Measurements from ENCODE around the gene SON. TPM values are rescaled to one million over a fixed set of nuclear protein-coding genes. Genes with fewer than 3 reads are reported as not detected.
"Not testable (repeated sequence)": the region's sequence is repeated elsewhere in the genome, so short reads cannot be mapped to it uniquely, and the experiment has no call there.

Gene SON
- polyA plus RNA-seq, 3 donors = 66.4 to 269 (median 184) TPM

DNA sequence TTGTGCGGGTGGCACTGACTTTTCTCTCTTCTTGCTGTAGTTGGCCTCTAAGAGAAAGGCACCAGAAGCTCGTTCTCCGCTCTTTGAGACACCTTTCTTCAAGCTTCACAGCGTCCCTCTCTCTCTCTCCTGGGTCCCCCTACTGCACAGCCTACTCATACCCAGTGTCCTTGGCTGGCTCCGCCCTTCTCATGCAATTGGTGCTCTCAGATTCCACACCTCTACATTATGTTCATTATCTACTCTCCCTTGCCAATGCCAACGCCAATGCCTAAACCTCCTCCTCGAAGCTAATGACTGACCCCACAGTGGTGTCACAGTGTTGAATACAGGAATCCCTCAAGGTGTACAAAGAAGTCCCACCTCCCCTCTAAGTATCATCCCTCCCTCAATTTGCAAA lies 46.5 kb upstream of the SON start:
- Histone ChIP-seq H3K79me2 (ENCODE audit: insufficient read depth, low read length) (no peaks in the 10 kb centered on the region), H3K27me3 (ENCODE audit: control insufficient read depth in 2 of 2, insufficient read depth in 2 of 2, low read length in 2 of 2) (no peaks in the 10 kb centered on the region), H3K4me2 (replicated peaks; ENCODE audit: extremely low read depth, low read length, poor library complexity, severe bottlenecking) (no peak overlapping the region), H4K20me1 (ENCODE audit: insufficient read depth, low read length) (no peaks in the 10 kb centered on the region), H3K4me3 (replicated peaks in 1 of 3; ENCODE audit: low read depth in 2 of 3, low read length in 3 of 3) (no peak overlapping the region), H3K9ac (ENCODE audit: insufficient read depth, low read length, poor library complexity, severe bottlenecking) (no peak overlapping the region), H3K27ac (ENCODE audit: low read depth in 1 of 2, low read length in 2 of 2) (no peak overlapping the region), H3K4me1 (ENCODE audit: control insufficient read depth in 1 of 2, insufficient read depth in 2 of 2, low read length in 2 of 2) (peaks cover 17 to 23% of the 10 kb centered on the region in 2 donors), H2AFZ (ENCODE audit: insufficient read depth, low read depth, low read length, poor library complexity, severe bottlenecking) (no peak overlapping the region), H3K9me3 (replicated peaks in 1 of 2; ENCODE audit: control insufficient read depth in 1 of 2, insufficient read depth in 1 of 2, low read length in 2 of 2) (no peaks in the 10 kb centered on the region), H3K36me3 (replicated peaks in 1 of 2; ENCODE audit: control insufficient read depth in 1 of 2, insufficient read depth in 2 of 2, low read length in 2 of 2) (no peaks in the 10 kb centered on the region)
- DNase-seq = no peak
- Mint-ChIP-seq H3K9me3 (peaks cover 0 to 3% (median 0%) of the 10 kb centered on the region in 7 donors), H3K27ac (no peak overlapping the region), H3K4me1 (peaks cover 17% of the 10 kb centered on the region), H3K27me3 (ENCODE audit: low read depth in 3 of 3) (peaks cover 1 to 11% (median 3%) of the 10 kb centered on the region in 3 donors), H3K4me3 (no peak overlapping the region), H3K36me3 (peaks cover 0 to 3% of the 10 kb centered on the region in 2 donors)
- WGBS (ENCODE audit: insufficient coverage) = 84% methylated on average over 7 of the region's 7 CpGs
- intact Hi-C loops (cut with micrococcal nuclease) = no loop called here
- TF ChIP-seq, protein P1, sequence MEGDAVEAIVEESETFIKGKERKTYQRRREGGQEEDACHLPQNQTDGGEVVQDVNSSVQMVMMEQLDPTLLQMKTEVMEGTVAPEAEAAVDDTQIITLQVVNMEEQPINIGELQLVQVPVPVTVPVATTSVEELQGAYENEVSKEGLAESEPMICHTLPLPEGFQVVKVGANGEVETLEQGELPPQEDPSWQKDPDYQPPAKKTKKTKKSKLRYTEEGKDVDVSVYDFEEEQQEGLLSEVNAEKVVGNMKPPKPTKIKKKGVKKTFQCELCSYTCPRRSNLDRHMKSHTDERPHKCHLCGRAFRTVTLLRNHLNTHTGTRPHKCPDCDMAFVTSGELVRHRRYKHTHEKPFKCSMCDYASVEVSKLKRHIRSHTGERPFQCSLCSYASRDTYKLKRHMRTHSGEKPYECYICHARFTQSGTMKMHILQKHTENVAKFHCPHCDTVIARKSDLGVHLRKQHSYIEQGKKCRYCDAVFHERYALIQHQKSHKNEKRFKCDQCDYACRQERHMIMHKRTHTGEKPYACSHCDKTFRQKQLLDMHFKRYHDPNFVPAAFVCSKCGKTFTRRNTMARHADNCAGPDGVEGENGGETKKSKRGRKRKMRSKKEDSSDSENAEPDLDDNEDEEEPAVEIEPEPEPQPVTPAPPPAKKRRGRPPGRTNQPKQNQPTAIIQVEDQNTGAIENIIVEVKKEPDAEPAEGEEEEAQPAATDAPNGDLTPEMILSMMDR (IDR thresholded peaks at IDR 0.05) = no peak

DNA sequence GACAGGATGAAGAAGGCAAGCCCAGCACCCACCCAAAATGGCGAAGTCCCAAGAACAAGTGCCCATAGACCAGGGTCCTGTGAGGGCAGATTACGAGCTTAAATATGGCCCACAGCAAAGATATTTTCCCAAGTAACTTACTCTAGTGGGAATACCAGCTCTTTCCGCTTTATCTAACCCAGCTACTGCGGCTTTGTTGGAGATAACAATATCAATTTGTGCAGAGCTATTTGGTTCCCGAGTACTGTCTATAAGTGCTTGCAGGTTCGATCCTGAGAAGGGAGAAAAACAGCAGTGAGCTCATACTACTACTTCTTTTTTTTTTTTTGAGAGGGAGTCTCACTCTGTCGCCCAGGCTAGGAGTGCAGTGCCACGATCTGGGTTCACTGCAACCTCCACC lies 37.0 kb upstream of the SON start:
- Histone ChIP-seq H3K27ac (ENCODE audit: low read depth in 1 of 2, low read length in 2 of 2) (no peak overlapping the region), H3K36me3 (replicated peaks in 1 of 2; ENCODE audit: control insufficient read depth in 1 of 2, insufficient read depth in 2 of 2, low read length in 2 of 2) (peaks cover 31 to 81% of the 10 kb centered on the region in 2 donors), H4K20me1 (ENCODE audit: insufficient read depth, low read length) (no peaks in the 10 kb centered on the region), H3K27me3 (ENCODE audit: control insufficient read depth in 2 of 2, insufficient read depth in 2 of 2, low read length in 2 of 2) (no peaks in the 10 kb centered on the region), H2AFZ (ENCODE audit: insufficient read depth, low read depth, low read length, poor library complexity, severe bottlenecking) (no peak overlapping the region), H3K4me1 (ENCODE audit: control insufficient read depth in 1 of 2, insufficient read depth in 2 of 2, low read length in 2 of 2) (peaks cover 0 to 2% of the 10 kb centered on the region in 2 donors), H3K9ac (ENCODE audit: insufficient read depth, low read length, poor library complexity, severe bottlenecking) (no peak overlapping the region), H3K9me3 (replicated peaks in 1 of 2; ENCODE audit: control insufficient read depth in 1 of 2, insufficient read depth in 1 of 2, low read length in 2 of 2) (no peaks in the 10 kb centered on the region), H3K4me3 (replicated peaks in 1 of 3; ENCODE audit: low read depth in 2 of 3, low read length in 3 of 3) (no peak overlapping the region), H3K4me2 (replicated peaks; ENCODE audit: extremely low read depth, low read length, poor library complexity, severe bottlenecking) (no peak overlapping the region), H3K79me2 (ENCODE audit: insufficient read depth, low read length) (no peaks in the 10 kb centered on the region)
- no peak overlapping the region for H3K4me3 Mint-ChIP-seq
- DNase-seq = no peak
- no peak overlapping the region for H3K27ac Mint-ChIP-seq
- peaks cover 68 to 81% of the 10 kb centered on the region in 2 donors for H3K36me3 Mint-ChIP-seq
- TF ChIP-seq, protein P1 (IDR thresholded peaks at IDR 0.05) = no peak
- 94% methylated on average over 2 of the region's 8 CpGs for WGBS (ENCODE audit: insufficient coverage)
- peaks cover 2% of the 10 kb centered on the region for H3K4me1 Mint-ChIP-seq
- intact Hi-C loops (cut with micrococcal nuclease) = no loop called here
- H3K27me3 Mint-ChIP-seq (ENCODE audit: low read depth in 3 of 3) = peaks cover 0 to 1% (median 0%) of the 10 kb centered on the region in 3 donors
- peaks cover 0 to 3% (median 0%) of the 10 kb centered on the region in 7 donors for H3K9me3 Mint-ChIP-seq

DNA sequence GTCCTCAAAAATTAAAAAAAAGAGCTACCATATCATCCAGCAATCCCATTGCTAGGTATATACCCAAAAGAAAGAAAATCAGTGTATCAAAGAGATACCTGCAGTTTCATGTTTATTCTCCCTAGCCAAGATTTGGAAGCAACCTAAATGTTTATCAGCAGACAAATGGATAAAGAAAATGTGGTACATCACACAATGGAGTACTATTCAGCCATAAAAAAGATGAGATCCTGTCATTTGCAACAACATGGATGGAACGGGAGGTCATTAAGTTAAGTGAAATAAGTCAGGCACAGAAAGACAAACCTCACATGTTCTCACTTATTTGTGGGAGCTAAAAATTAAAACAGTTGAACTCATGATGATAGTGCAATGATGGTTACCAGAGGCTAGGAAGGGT lies 35.8 kb upstream of the SON start:
- H3K27me3 Mint-ChIP-seq (ENCODE audit: low read depth in 3 of 3); H3K4me3 Mint-ChIP-seq; H3K9me3 Mint-ChIP-seq; H3K27ac Mint-ChIP-seq; H3K4me1 ChIP-seq (ENCODE audit: control insufficient read depth in 1 of 2, insufficient read depth in 2 of 2, low read length in 2 of 2); DNase-seq; H3K4me2 ChIP-seq (replicated peaks; ENCODE audit: extremely low read depth, low read length, poor library complexity, severe bottlenecking); H3K27ac ChIP-seq (ENCODE audit: low read depth in 1 of 2, low read length in 2 of 2); intact Hi-C loops (cut with micrococcal nuclease); H3K27me3 ChIP-seq (ENCODE audit: control insufficient read depth in 2 of 2, insufficient read depth in 2 of 2, low read length in 2 of 2); H3K4me1 Mint-ChIP-seq; H3K79me2 ChIP-seq (ENCODE audit: insufficient read depth, low read length); H3K9me3 ChIP-seq (replicated peaks in 1 of 2; ENCODE audit: control insufficient read depth in 1 of 2, insufficient read depth in 1 of 2, low read length in 2 of 2); H4K20me1 ChIP-seq (ENCODE audit: insufficient read depth, low read length); H3K9ac ChIP-seq (ENCODE audit: insufficient read depth, low read length, poor library complexity, severe bottlenecking); H2AFZ ChIP-seq (ENCODE audit: insufficient read depth, low read depth, low read length, poor library complexity, severe bottlenecking); H3K4me3 ChIP-seq (replicated peaks in 1 of 3; ENCODE audit: low read depth in 2 of 3, low read length in 3 of 3): not testable (repeated sequence)
- peaks cover 76 to 87% of the 10 kb centered on the region in 2 donors for H3K36me3 Mint-ChIP-seq
- no CpG with 5 or more reads among the region's 1 CpG for WGBS (ENCODE audit: insufficient coverage)
- H3K36me3 ChIP-seq (replicated peaks in 1 of 2; ENCODE audit: control insufficient read depth in 1 of 2, insufficient read depth in 2 of 2, low read length in 2 of 2) = peaks cover 42 to 92% of the 10 kb centered on the region in 2 donors
